AG20443 (cell line): ENCODE measurements around the gene NAT9.

Source experiments
- DNase-seq: peaks from one replicate; pipeline ENCODE4 v3.0.0; 2012; ENCODE audit warnings: low spot score, mixed read lengths

Gene NAT9

DNA sequence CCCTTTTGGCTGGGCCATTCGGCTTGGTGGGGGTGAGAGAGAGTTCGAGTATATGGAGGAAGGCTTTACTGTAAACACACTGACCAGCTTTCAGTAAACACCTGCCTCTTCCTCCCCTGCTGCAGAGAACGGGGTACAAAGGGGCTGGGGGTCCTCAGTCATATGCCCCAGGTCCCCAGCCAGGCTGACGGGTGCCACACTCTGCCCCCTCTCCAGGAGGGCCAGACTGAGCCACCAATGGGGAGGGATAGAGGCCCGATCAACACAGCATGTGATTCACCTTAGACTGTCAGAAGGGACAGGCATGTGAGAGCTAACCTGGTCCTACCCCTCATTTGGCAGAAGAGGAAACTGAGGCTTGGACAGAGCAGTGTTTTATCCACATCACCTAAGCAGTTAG, 14.7 kb downstream of the NAT9 start:
- no peak for DNase-seq

DNA sequence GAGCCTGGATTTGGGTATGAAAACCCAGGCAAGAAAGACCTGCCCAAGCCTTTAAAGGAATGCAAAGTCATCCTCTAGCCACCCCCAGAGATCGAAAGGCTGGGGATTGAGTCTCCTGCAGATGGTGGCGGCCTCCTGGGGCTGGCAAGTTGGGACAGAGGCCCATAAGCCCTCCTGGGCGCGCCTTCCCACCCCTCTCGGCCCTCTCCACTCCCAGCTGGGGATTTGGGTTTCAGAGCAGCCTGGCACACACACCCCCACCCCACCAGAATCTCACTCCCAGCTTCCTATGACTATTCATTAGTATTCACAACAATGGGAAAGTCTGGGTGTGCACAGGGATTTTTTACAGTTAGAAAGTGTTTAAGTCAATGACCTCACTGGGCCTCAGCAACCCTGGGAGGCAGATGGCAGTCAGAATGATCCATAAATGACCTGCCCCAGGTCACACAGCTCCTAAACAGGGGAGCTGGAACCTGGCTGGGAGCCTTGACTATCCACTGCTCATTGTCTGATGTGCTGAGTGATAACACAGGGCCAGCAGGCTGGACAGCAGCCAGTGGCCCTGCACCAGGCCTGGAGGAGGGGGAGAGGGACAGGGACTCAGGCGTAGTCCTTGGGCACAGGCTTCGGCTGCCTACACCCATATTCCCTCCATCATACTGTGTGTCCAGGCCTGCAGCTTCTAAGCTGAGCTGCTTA, 15.6 kb downstream of the NAT9 start:
- DNase-seq = no peak

DNA sequence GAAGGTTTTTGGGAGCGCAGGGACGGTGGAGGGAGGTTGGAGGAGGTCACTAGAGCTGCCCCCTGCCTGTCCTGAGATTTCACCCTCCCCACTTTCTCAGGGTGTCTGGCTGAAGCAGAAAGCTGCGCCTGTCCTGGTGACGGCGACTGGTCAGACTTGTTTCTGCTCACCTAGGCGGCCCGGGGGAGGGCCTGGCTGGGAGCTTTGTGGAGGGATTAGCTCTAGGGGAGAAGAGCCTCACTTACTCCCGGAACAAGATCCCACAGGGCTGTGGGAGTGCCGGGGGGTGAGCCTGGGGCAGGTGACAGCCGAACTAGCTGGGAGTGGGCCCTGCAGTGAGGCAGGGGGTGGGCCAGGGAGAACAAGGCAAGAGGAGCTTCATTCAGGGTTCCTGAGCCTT, 16.2 kb downstream of the NAT9 start:
- DNase-seq = no peak

DNA sequence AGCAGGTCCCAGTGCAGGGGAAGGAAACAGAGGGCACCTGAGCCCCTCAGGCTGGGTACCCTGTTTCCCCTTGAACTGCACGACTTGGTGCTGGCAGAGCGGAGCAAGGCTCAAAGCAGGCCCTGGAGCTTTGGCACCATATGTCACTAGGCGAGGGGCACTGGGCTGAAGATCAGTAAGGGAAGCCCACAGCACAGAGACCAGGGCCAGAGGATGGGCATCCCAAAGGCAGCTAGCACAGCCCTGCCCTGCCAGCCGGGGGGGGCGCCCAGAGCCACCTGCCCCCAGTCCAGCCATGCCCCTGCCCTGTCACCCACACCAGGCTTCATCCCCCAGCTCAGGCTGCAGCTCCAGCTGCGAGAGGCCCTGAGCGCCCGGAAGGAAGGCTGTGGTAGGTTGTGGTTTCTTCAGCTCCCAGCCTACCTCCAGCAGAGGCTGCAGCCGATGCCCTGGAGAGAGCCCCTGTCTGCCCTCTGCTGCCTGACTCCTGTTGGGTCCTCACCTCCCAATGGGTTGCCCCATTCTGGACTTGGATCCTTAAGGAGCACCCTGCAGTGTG, 16.8 kb downstream of the NAT9 start:
- no peak for DNase-seq

- peak; percentile 64 for DNase-seq
Observed at GRCh38 chr17:74758848-74759168, 17.3 kb downstream of the NAT9 start.

DNA sequence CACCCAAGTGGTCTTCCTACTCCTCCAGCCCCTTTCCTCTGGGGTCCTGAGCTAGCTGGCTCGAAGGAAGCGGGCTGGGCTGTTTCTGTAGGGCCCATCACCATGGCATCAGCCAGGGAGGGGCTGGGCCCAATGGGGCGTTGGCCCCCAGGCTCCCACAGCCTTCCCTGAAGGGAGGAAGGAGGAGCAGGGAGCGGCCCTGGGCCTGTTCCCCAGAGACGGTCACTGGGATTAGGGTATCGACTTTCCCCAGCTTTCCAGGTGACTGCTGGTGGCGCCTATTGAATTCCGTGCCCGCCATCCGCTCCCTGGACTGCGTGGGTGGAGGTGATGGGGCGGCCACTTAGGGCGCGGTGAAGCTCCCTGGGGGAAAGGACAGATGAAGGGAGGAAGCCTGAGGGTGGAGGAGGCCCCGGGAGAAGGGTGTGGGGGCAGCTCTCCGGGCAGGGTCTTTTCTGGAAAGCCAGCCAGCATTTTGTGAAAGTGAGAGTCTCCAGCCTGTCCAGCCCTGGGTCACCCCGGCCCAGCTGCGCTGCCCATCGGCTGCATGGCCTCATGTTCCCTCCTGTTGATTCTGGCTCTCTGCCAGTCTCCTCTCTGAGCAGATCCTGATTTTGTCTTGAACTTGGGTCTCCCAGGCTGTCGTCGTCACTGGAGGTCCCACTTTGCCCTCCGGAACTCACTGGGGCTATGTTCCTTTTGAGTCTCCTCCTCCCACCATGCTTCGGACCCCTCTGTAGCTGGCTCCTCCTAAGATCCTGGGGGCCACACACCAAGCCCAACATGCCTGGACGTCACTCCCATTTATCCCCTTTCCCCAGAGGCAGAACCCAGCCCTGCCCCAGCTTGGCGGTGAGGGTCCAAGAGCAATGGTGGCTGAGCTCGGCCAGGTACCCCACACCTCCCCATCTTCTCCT, 18.0 kb downstream of the NAT9 start:
- DNase-seq = no peak

DNA sequence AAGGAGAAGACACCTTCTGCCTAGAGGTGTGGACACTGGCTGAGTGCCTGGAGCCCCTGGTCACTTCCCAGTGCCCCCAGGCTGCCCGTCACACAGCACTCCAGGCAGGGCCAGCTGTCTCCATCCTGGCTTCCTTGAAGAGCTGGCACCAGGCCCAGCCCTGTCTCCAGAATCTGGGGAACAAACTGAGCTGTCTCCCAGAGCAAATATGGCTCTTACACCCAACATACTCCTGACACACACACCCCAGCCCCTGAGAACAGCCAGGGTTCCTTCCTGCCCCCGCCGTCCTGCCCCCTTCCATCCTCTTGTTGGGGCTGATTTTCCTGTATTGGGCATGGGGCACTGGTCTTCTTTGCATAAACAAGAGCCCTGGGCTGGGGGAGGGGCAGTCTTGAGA, 18.6 kb downstream of the NAT9 start:
- DNase-seq = no peak

DNA sequence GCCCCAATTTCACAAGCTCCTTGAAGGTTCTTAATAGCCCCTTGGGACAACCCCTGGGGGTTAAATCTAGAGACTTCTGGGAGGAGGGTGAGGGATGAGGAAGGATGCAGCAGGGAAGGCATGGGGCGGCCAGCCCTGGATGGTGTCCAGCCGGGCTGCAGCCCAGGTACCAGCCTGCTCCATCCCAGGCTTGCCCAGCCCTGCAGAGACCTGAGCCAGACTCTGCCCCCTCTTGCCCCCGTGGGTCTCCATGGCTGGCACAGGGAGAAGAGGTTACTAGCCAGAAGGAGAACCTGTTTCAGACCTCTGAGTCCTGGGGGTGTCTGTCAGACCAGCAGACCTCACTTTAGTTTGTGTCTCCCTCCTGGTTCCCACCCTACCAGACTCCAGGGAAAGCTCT, 19.3 kb downstream of the NAT9 start:
- no peak for DNase-seq

- no peak for DNase-seq
Observed at GRCh38 chr17:74755533-74755932, 20.6 kb downstream of the NAT9 start.

DNA sequence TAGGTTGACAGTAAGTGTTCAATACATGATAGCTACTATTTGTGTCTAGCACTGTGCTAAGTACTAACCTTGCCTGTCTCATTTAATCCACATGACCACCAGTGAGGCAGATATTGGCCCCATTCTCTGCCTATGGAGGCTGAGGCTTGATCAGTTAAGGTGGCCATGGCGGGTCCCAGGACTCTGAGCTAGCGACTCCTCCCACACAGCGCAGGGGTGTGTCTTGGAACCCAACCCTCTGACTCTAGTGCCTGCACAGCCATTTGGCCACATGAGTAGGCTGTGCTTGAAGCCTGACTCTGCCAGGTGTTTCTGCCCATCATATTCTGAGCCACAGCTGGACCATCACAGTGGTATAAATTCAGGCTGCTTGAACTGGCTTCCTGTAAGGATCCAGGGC, 21.3 kb downstream of the NAT9 start:
- DNase-seq = no peak

GRCh38 chr17:74752822-74753401, 23.2 kb downstream of the NAT9 start:
- no peak for DNase-seq

GRCh38 chr17:74752415-74752814, 23.7 kb downstream of the NAT9 start:
- DNase-seq = no peak

DNA sequence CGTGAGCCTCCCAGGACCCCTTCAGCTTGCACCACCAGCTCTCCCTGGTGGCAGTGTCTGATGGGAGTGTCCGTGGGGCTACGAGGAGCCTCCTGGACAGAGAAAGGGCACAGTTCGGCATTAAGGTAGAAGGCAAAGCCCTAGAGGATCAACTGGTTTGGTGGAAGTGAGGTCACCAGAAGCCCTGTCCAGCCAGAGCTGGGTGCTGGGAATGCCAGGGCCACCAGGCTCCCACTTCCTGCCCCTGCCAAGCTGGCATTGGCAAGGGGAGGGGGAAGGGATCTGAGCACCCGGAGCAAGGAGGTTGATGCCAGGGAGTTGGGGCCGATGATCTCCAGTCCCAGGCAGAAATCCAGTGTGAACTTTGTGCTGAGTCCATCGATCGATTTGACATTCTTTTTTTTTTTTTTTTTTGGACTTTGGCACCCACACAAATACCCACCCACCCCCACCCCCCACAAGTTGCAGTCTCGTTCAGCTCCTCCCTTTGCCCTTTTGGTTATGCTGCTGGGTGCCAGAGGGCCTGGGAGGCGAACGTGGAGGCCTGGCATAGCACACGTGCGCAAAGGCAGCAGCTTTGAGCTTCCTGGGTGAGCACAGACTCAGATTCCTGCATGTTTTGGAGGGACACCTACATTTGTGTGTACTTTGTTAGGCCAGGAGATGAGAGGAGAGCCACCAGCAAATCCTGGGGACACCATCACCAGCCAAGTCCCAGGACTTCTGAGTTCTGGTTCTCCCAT, 25.6 kb downstream of the NAT9 start:
- no peak for DNase-seq

DNA sequence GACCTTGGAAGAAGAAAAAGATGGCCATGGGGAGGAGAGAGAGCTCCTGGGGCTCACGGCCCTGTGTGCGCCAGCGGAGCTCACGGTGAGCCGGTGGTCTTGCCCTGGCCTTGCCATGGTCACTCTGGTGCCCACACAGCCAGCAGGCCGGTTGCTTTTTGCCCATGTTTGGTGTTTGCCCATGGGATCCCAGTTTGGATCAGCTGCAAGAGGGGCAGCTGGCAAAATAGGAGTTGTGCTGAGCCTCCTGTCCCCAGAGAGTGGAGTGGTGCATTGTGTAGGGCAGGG, 26.2 kb downstream of the NAT9 start:
- no peak for DNase-seq

DNA sequence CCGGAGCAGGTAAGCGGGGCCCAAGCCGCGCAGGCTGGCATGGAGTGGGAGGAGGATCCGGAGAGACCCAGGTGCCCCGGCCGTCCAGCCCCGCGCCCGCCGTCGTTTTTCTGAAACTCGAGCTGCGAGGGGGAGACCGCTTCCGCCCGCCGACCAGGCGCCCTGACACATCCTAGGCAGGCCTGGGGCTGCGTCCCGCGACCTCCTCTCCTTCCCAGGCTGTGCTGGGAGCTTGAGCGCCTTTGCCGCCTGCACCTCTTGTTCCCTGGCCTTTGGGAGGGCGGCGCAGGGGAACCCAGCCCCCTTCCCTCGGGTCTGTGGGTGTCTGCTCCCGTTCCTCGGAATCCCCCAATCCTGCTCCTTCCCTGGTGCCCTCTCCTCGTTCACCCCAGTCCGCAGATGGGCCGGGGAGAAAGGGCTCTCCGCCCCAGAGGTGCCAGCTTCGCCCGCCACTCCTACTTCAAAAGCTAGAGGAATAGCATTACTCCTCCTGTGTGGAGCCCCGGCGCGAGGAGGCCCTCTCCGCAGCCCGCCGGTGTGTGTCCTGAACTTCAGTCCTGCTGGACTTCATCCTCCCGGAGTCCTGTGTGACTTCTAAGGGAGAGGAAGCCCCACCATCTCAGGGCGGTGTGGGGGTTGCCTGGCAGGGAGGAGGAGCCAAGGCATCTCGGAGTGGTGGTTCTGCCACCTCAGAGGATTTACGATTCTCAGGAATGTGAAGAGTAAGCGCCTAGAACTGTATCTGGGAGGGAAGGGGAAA, 26.7 kb downstream of the NAT9 start:
- DNase-seq = peak; percentile 27

GRCh38 chr17:74748529-74749278, 27.4 kb downstream of the NAT9 start, which contains the start of gene NHERF1:
Gene NHERF1 (plus strand): TSS chr17:74748628. CDS start chr17:74748847, 219 bp downstream.
- DNase-seq = peak; percentile 99

DNA sequence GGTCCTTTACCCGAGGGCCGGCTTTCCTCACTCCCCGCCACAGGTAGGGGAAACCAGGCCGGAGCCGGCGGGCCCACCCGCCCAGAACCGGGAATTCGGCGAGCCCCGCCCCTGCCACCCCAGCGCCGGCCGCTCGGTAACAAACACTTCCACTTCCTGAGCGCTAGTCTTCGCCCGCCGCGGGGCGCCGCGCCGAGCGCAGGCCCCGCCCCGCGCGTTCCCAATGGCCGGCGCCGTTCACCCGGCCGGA, 27.9 kb downstream of the NAT9 start:
- DNase-seq = no peak

GRCh38 chr17:74746922-74747321, 29.2 kb downstream of the NAT9 start:
- no peak for DNase-seq

DNA sequence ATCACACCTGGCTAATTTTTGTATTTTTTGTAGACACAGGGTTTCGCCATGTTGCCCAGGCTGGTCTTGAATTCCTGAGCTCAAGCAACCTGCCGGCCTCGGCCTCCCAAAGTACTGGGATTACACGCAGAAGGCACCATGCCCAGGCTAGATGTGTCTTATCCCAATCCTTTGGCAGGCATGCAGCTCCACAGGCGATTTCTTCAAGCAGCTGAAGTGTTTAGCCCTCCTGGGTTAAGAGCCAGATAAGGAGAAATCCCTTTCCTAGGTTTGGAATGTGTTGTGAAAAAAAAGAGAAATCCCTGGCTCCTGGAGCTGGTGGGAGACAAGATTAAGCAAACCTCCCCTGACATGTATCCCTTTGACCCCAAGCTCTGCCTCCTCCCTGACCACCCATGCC, 29.8 kb downstream of the NAT9 start:
- DNase-seq = no peak

GRCh38 chr17:74745548-74746177, 30.5 kb downstream of the NAT9 start:
- DNase-seq = no peak
